GM18861 (cell line): ENCODE measurements around the gene HPCAL1.

Experiments used
- ATAC-seq: cut with Tn5 transposase; IDR thresholded peaks from one replicate; pipeline ENCODE4 v1.9.1; 2021; ENCODE audit not compliant: unreplicated experiment

HPCAL1 gene

GRCh38 chr2:10269291-10269690 lies 33.4 kb upstream of the HPCAL1 start:
- no peak for ATAC-seq

GRCh38 chr2:10269711-10270610 lies 32.7 kb upstream of the HPCAL1 start:
- ATAC-seq = no peak

GRCh38 chr2:10271509-10271908 lies 31.2 kb upstream of the HPCAL1 start:
- no peak for ATAC-seq

- no peak for ATAC-seq
Observed at GRCh38 chr2:10271946-10272345, 30.8 kb upstream of the HPCAL1 start.

- ATAC-seq = no peak
Observed at GRCh38 chr2:10272464-10272863, 30.2 kb upstream of the HPCAL1 start.

GRCh38 chr2:10273215-10274175 lies 29.2 kb upstream of the HPCAL1 start:
- no peak for ATAC-seq

GRCh38 chr2:10274376-10274775 lies 28.3 kb upstream of the HPCAL1 start:
- ATAC-seq = no peak

- no peak for ATAC-seq
Observed at GRCh38 chr2:10274983-10275802, 27.5 kb upstream of the HPCAL1 start.

GRCh38 chr2:10276481-10277292 lies 26.0 kb upstream of the HPCAL1 start:
- ATAC-seq = no peak

GRCh38 chr2:10277293-10278028 lies 25.2 kb upstream of the HPCAL1 start:
- no peak for ATAC-seq

GRCh38 chr2:10278029-10278762 lies 24.5 kb upstream of the HPCAL1 start:
- no peak for ATAC-seq

GRCh38 chr2:10278763-10279471 lies 23.8 kb upstream of the HPCAL1 start:
- ATAC-seq = no peak

- no peak for ATAC-seq
Observed at GRCh38 chr2:10279472-10279870, 23.2 kb upstream of the HPCAL1 start.

GRCh38 chr2:10279946-10280463 lies 22.7 kb upstream of the HPCAL1 start:
- no peak for ATAC-seq

GRCh38 chr2:10281891-10282290 lies 20.8 kb upstream of the HPCAL1 start:
- ATAC-seq = no peak

GRCh38 chr2:10282611-10283105 lies 20.0 kb upstream of the HPCAL1 start:
- no peak for ATAC-seq
